ENCODE measurements around the gene EIF5A2. TPM values are rescaled to one million over a fixed set of nuclear protein-coding genes. Genes with fewer than 3 reads are reported as not detected.

EIF5A2 gene
- polyA plus RNA-seq, 4 donors = 6.6 to 8.5 (median 7.7) TPM

DNA sequence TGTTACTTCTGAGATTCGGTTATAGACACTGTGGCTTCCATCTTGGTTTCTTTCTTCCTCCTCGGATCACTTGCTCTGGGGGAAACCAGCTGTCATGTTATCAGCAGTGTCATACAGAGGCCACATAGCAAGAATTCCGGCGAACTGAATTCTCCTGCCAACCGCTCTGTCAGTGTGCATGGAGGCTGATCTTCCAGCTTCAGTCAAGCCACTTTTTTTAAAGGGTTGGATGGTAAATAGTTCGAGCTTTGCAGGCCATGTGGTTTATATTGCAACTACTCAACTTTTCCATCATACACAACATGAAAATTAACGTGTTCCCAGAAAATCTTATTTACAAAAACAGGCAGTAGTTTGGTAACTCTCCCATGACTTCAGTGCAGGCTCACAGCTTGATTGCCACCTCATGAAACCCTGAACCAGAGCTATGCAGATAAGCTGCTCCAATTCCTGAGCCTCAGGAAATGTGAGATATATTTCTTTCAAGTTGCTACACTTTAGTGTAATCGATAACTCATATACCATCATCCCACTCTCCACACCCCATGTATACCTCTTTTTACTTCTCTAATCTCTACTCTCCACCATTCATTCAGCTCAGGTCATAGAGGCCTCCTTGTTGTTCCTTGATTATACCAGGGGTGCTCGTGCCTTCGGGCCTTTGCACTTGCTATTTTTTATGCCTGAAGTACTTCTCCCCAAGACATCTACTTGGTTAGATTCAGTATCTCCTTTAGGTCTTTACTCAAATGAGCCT is 45.6 kb downstream of the EIF5A2 start:
- DNase-seq (ENCODE audit: low read depth in 4 of 4, low spot score in 3 of 4) = no peak

DNA sequence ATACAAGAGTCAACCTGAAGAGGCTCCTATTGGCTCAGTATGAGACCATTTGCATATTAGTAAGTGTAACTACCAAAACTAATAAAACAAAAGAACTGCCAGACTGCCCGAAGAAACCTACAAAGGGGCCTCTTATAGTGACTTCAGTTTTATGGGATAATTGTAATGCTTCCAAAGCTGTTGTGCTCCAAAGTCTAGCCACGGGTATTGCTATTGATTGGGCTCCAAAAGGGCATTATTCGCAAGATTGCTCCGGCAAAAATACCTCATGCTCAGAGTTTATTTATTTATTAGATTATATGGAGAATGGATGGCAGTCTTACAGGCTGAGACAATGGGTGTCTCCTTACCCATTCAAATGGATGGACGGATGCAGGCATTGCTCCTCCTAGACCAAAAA is 49.8 kb downstream of the EIF5A2 start:
- no peak for DNase-seq (ENCODE audit: low read depth in 4 of 4, low spot score in 3 of 4)

DNA sequence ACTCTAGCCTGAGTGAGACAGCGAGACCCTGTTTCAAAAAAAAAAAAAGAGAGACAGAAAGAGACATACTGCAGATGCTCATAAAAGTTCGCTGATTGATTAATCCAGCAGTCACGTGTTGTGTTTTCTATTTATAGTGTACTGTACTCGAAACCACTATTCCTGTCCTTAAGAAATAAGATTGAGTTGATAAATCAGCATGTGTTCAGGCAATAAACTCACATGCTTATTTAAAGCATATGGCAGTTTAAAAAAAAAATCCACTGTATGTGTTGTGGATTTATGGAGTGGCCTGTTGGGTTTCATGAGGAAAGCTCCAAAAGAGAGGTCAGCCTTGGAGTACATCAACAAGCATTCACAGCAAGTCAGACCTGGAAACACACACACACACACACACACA is 56.1 kb downstream of the EIF5A2 start:
- DNase-seq (ENCODE audit: low read depth in 4 of 4, low spot score in 3 of 4) = peak in 2 of 4 donors; percentile 56 to 71

DNA sequence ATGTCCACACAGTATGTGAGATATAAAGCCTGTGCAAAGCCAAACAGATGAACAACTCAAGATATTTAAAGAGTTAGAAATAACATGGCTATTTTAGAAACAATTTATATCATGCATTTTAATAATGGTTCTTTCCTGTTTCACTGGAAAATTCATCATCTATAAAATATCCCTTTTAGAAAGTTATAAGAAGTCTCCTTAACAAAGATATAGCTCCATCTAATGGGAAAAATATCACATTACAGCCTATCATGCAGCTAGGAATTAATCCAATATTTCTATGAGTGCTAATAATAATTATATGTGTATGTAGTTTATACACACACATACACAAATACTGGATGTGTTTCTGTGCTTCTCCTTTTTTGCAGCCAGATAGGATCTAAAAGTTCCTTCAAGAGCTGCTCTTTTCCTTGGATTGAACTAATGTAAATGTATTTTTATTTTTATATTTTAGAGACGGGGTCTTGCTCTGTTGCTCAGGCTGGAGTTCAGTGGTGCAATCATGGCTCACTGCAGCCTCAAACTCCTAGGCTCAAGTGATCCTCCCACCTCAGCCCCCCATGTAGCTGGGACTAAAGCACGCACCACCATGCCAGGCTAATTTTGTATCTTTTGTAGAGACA is 60.0 kb downstream of the EIF5A2 start:
- DNase-seq (ENCODE audit: low read depth in 4 of 4, low spot score in 3 of 4) = no peak

DNA sequence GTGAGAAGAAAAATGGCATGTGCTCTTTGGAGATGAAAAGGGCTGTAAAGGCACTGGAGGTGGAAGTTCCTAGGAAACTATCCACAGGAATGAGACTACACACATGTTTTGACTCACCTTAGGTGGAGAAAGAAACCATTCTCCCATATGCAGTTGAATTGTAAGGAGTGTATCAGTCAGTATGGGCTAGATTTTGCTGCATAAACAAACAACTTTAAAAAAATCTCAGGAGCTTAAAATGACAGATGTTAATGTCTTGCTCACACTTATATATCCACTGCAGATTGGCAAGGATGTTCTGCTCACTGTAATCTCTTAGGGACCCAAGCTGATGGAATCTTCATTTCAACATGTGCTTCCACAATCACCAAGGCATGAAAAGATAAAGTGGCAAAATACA is 64.1 kb downstream of the EIF5A2 start:
- DNase-seq (ENCODE audit: low read depth in 4 of 4, low spot score in 3 of 4) = no peak

DNA sequence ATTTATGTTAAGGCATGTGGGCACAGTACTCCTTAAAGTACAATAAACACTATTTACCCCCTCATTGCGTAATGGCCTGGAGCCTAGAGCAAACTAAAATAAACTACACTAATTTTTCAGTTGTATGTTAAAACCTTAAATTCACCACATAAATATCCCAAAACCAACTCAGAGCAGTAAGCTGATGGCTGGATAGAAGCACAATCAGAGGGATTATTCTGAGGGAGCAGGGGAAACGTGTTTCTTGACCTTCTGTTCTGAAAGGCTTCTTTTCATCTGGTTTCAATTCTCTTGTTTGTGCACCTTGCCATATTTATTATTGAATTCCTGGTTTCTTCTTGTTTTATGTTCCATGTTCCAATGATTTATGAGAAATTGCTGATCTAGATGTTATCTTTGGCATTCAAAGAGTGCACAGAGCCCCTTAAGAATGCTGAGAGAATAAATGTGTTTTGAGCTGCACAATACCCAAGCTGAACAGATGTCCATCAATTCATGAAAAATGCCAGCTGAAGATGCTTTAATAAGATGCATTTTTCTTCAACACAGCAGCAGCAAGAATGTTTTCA is 68.1 kb downstream of the EIF5A2 start:
- no peak for DNase-seq (ENCODE audit: low read depth in 4 of 4, low spot score in 3 of 4)

DNA sequence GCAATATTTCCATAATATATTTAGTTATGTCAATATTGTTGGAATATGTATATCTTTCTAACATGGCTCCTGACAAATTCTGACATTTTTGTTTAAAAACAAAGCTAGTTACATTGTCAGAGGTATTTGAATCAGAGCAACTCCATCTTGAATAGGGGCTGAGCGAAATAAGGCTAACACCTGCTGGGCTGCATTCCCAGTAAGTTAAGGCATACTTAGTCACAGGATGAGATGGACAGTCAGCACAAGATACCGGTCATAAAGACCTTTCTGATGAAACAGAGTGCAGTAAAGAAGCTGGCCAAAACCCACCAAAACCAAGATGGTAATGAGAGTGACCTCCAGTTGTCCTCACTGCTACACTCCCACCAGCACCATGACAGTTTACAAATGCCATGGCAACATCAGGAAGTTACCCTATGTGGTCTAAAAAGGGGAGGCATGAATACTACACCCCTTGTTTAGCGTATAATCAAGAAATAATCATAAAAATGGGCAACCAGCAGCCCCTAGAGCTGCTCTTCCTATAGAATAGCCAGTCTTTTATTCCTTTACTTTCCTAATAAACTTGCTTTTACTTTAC is 68.8 kb downstream of the EIF5A2 start:
- no peak for DNase-seq (ENCODE audit: low read depth in 4 of 4, low spot score in 3 of 4)

Other genes with a start within 250 kb of the EIF5A2 start
- 10 to 100 TPM; 61.2 to 88.2 (median 73.5) TPM for gene RPL22L1, start 38.4 kb downstream of the EIF5A2 start, polyA plus RNA-seq (ENCODE audit: insufficient read length in 4 of 4)
- gene SLC2A2, start 118.1 kb upstream of the EIF5A2 start, polyA plus RNA-seq (ENCODE audit: insufficient read length in 4 of 4) = 10 to 100 TPM; 12.5 to 17.3 (median 14.6) TPM

Data from right renal pelvis (tissue), 4 donors.